GM06990 (cell line): ENCODE data around the gene NELFA.
A peak's percentile ranks its signal among the peaks of the same experiment; 100 is the strongest.
"Not testable (repeated sequence)": the region's sequence is repeated elsewhere in the genome, so short reads cannot be mapped to it uniquely, and the experiment has no call there.

ENCODE experiments used
- DNase-seq: peaks from one replicate; pipeline ENCODE4 v3.0.0-alpha.2; 2011; ENCODE audit not compliant: insufficient read length; ENCODE audit errors: extremely low read depth
- H3K27me3 ChIP-seq: replicated peaks from 2 replicates; pipeline ENCODE4 v1.6.0; 2011; ENCODE audit warnings: low read length; ENCODE audit not compliant: control insufficient read depth, insufficient read depth
- H3K36me3 ChIP-seq: 2 replicates; pipeline ENCODE4 v1.5.1; 2011; ENCODE audit warnings: low read length; ENCODE audit not compliant: control insufficient read depth, insufficient read depth
- H3K4me3 ChIP-seq: replicated peaks from 2 replicates; pipeline ENCODE4 v1.5.1; 2011; ENCODE audit warnings: low read depth, mild to moderate bottlenecking, control low read depth, low read length
- TF ChIP-seq, protein P1 (sequence below): IDR thresholded peaks from 2 replicates; pipeline ENCODE4 v1.5.1; 2011; ENCODE audit warnings: low read length, control low read depth, mild to moderate bottlenecking, inconsistent platforms; ENCODE audit not compliant: insufficient read depth, poor library complexity, severe bottlenecking

The NELFA gene

DNA sequence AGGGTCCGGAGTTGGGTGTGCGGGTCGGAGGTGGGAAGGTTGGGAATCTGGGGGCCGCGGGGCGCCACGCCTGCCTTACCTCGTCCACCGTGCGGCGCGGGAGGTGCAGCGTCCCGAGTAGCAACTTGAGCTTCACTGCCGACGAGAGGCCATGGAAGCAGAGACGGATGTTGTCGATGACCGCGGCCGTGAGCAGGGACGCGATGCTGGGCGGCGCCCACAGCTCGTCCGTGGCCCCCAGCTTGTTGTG is 178 bp downstream of the NELFA start:
- Histone ChIP-seq H3K4me3 (peak overlapping the region; percentile 98), H3K36me3 (no peaks in the 10 kb centered on the region; the same call in none of the 2 replicates), H3K27me3 (no peaks in the 10 kb centered on the region)
- DNase-seq: no peak
- TF ChIP-seq, protein P1, sequence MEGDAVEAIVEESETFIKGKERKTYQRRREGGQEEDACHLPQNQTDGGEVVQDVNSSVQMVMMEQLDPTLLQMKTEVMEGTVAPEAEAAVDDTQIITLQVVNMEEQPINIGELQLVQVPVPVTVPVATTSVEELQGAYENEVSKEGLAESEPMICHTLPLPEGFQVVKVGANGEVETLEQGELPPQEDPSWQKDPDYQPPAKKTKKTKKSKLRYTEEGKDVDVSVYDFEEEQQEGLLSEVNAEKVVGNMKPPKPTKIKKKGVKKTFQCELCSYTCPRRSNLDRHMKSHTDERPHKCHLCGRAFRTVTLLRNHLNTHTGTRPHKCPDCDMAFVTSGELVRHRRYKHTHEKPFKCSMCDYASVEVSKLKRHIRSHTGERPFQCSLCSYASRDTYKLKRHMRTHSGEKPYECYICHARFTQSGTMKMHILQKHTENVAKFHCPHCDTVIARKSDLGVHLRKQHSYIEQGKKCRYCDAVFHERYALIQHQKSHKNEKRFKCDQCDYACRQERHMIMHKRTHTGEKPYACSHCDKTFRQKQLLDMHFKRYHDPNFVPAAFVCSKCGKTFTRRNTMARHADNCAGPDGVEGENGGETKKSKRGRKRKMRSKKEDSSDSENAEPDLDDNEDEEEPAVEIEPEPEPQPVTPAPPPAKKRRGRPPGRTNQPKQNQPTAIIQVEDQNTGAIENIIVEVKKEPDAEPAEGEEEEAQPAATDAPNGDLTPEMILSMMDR: no peak

DNA sequence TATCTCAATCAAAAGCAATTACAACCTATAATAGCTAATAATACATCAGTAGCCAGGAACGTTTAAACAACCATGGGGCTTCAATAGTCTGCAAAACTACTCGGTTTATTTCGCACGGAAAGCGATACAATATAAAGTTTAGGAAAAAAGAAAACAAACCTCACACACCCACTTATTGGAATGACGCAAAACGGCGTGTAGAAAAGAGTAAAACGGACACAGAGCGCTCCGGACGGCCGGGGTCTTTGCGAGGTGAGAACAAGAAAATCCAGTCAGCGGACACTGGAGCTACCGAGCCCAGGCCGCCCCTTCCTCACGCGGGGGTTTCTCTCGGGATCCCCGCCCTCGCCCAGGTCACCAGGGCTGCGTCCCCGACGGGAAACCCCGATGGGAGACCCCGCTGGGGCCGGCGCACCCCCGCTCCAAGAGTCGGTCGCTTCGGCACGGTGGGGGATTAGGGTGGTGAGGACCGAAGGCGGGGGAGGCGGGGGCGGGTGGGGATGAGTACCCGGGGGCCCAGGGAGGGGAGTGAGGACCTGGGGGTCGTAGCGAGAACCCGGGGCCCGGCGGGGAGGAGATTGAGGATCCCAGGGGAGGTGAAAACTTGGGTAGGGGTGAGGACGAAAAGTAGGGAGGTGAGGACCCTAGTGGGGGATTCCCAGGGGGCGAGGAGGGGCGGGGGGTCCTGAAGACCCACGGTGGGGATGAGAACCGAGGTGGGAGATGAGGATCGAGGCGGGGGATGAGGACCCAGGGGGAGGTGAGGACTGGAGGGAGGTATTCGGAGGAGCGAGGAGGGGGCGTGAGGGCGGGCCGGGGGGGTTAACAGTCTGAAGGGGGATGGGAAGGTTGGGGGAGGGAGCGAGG is 737 bp downstream of the NELFA start:
- H3K4me3 ChIP-seq: peak overlapping the region; percentile 98
- H3K36me3 ChIP-seq: peaks cover 2% of the 10 kb centered on the region
- TF ChIP-seq, protein P1: no peak
- DNase-seq: no peak
- H3K27me3 ChIP-seq: no peaks in the 10 kb centered on the region

DNA sequence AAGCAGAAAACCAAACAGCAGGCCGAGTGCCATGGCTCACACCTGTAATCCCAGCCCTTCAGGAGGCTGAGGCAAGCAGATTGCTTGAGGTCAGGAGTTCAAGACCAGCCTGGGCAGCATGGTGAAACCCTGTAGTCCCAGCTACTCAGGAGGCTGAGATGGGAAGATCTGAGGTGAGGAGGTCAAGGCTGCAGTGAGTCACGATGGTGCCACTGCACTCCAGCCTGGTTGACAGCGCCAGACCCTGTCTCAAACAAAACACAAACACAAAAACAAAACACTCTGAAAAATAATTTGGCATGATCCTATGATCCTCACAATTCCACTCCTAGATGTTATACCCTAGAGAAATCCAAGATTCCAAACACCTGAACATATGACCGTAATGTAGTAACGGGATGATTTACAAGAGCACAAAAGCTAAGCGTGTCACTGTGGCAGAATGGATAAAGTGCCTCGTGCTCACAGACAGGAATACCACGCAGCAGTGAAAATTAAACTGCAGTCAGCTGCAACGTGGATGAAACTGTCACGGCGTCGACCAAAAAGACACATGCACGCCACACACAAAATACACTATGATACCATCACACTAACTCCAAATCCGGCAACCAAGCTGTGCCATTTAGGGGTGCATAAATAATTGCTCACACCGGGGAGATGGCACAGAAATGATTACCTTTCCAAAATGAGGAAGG is 1.7 kb downstream of the NELFA start:
- peak overlapping the region; percentile 98 for H3K4me3 ChIP-seq
- TF ChIP-seq, protein P1: no peak
- H3K27me3 ChIP-seq: no peaks in the 10 kb centered on the region
- H3K36me3 ChIP-seq: peaks cover 2% of the 10 kb centered on the region
- no peak for DNase-seq

DNA sequence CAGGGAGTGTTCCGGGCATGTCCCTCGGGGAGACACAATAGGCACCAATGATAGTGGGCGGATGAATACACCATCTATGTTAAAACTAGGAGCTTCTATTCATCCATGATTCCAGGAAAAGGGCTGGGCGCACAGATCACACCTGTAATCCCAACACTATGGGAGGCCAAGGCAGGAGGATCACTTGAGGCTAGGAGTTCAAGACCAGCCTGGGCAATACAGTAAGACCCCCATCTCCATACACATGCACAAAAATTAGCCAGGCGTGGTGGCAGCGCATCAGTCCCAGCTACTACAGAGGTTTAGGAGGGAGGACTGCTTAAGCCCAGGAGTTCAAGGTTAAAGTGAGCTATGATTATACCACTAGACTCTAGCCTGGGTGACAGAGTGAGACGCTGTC is 2.4 kb downstream of the NELFA start:
- H3K36me3 ChIP-seq: peaks cover 2% of the 10 kb centered on the region
- TF ChIP-seq, protein P1: no peak
- DNase-seq: no peak
- H3K27me3 ChIP-seq: no peaks in the 10 kb centered on the region
- H3K4me3 ChIP-seq: no peak overlapping the region

DNA sequence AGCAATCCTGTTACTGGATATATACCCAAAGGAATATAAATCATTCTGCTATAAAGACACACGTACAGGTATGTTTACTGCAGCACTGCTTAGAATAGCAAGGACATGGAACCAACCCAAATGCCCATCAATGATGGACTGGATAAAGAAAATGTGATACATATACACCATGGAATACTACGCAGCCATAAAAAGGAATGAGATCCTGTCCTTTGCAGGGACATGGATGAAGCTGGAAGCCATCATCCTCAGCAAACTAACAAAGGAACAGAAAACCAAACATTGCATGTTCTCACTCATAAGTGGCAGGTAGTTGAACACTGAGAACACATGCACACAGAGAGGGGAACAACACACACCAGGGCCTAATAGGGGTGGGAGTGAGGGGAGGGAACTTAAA is 5.4 kb downstream of the NELFA start:
- H3K27me3 ChIP-seq, H3K36me3 ChIP-seq, H3K4me3 ChIP-seq, DNase-seq: not testable (repeated sequence)

DNA sequence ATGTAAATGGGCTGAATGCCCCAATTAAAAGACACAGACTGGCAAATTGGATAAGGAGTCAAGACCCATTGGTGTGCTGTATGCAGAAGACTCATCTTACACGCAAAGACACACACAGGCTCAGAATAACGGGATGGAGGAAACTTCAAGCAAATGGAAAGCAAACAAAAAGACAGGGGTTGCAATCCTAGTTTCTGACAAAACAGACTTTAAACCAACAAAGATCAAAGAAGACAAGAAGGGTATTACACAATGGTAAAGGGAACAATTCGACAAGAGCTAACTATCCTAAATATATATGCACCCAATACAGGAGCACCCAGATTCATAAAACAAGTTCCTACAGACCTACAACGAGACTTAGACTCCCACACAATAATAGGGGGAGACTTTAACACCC is 9.5 kb downstream of the NELFA start:
- DNase-seq, H3K36me3 ChIP-seq, H3K27me3 ChIP-seq, H3K4me3 ChIP-seq: not testable (repeated sequence)
